Common myeloid progenitor, CD34-positive (primary cell): ENCODE measurements around the gene NPY4R.
"Not testable (repeated sequence)": the region's sequence is repeated elsewhere in the genome, so short reads cannot be mapped to it uniquely, and the experiment has no call there.

Experiments used
- CTCF ChIA-PET: fragments of 350-600 bp; sonication (Branson Sonifier 250); formaldehyde crosslinking; loops from one replicate; lab custom pipeline; 2021; ENCODE audit warnings: antibody characterized with exemption; lab: Charles Lee
- POLR2A ChIA-PET: fragments of 350-600 bp; sonication (Branson Sonifier 250); formaldehyde crosslinking; loops from one replicate; lab custom pipeline; 2021; ENCODE audit warnings: antibody characterized with exemption; lab: Charles Lee
- DNase-seq, 3 donors: peaks; one replicate each; pipeline versions ENCODE4 v3.0.0 to v3.0.0-alpha.2; 2013
- H3K27ac ChIP-seq, 2 experiments: 1 replicate in 1 of 2; 2 replicates in 1 of 2; pipeline ENCODE4 v1.7.0; 2013; ENCODE audit warnings: inconsistent platforms in 2 of 2, low read length in 2 of 2, mild to moderate bottlenecking in 2 of 2, low read depth in 1 of 2, moderate library complexity in 1 of 2; ENCODE audit not compliant: severe bottlenecking in 2 of 2, insufficient read depth in 1 of 2, poor library complexity in 1 of 2
- H3K27me3 ChIP-seq, 5 experiments: replicated peaks in 2 of 5; 1 replicate in 3 of 5; 2 replicates in 2 of 5; pipeline versions ENCODE4 v1.6.1 to v1.7.0; 2013; ENCODE audit warnings: low read length in 4 of 5, mild to moderate bottlenecking in 2 of 5, moderate library complexity in 2 of 5, inconsistent platforms in 1 of 5; ENCODE audit not compliant: insufficient read depth in 5 of 5, control insufficient read depth in 4 of 5
- H3K36me3 ChIP-seq, 4 experiments: 1 replicate in 2 of 4; 2 replicates in 2 of 4; pipeline versions ENCODE4 v1.6.1 to v1.7.0; 2013; ENCODE audit warnings: low read length in 3 of 4, control low read depth in 1 of 4, mild to moderate bottlenecking in 1 of 4; ENCODE audit not compliant: control insufficient read depth in 4 of 4, insufficient read depth in 4 of 4
- H3K4me1 ChIP-seq, 4 experiments: 1 replicate in 3 of 4; 2 replicates in 1 of 4; pipeline versions ENCODE4 v1.6.1 to v1.7.1; 2013; ENCODE audit warnings: low read length in 3 of 4, mild to moderate bottlenecking in 3 of 4, control low read depth in 1 of 4, inconsistent platforms in 1 of 4, moderate library complexity in 1 of 4; ENCODE audit not compliant: control insufficient read depth in 4 of 4, insufficient read depth in 4 of 4; ENCODE audit errors: control extremely low read depth in 1 of 4
- H3K4me3 ChIP-seq, 7 experiments: 1 replicate in 4 of 7; 2 replicates in 3 of 7; pipeline versions ENCODE4 v1.5.1 to v1.7.0; 2013; ENCODE audit warnings: mild to moderate bottlenecking in 7 of 7, low read length in 6 of 7, moderate library complexity in 6 of 7, inconsistent platforms in 2 of 7, low read depth in 2 of 7, control low read depth in 1 of 7; ENCODE audit not compliant: insufficient read depth in 4 of 7, control insufficient read depth in 1 of 7; ENCODE audit errors: extremely low read depth in 1 of 7
- H3K9me3 ChIP-seq, 5 experiments: 1 replicate in 4 of 5; 2 replicates in 1 of 5; pipeline versions ENCODE4 v1.6.1 to v1.7.1; 2013; ENCODE audit warnings: low read length in 4 of 5, mild to moderate bottlenecking in 2 of 5, inconsistent platforms in 1 of 5, low read depth in 1 of 5, moderate library complexity in 1 of 5; ENCODE audit not compliant: control insufficient read depth in 4 of 5, insufficient read depth in 2 of 5; ENCODE audit errors: control extremely low read depth in 1 of 5
- WGBS: methylation state at CpG from one replicate; pipeline ENCODE4 v1.1.5; 2013; ENCODE audit not compliant: insufficient coverage; 5-methylcytosine and 5-hydroxymethylcytosine counted together

The NPY4R gene

DNA sequence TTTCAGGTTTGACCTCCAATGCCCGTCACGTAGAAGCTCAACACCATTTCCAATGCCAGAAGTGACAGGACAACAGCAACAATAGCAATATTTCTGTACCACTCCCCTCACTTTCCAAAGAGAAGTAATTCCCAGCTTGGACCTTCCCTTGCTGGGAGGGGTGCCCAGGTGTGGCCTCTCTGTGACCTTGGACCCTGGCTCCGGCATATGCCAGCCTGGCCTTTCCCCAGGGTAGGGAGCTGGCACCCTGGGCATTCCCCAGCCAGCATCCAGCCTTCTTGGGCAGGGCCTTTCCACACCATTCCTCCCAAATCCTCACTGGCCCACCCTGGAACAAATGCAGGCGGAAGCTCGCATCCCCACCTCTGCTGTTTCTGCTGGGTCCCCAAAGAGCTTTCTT is 53.1 kb downstream of the NPY4R start:
- H3K36me3 ChIP-seq, H3K4me3 ChIP-seq, CTCF ChIA-PET, H3K9me3 ChIP-seq, POLR2A ChIA-PET, DNase-seq, H3K27ac ChIP-seq, H3K27me3 ChIP-seq, H3K4me1 ChIP-seq: not testable (repeated sequence)
- WGBS = no CpG with 5 or more reads among the region's 5 CpGs

DNA sequence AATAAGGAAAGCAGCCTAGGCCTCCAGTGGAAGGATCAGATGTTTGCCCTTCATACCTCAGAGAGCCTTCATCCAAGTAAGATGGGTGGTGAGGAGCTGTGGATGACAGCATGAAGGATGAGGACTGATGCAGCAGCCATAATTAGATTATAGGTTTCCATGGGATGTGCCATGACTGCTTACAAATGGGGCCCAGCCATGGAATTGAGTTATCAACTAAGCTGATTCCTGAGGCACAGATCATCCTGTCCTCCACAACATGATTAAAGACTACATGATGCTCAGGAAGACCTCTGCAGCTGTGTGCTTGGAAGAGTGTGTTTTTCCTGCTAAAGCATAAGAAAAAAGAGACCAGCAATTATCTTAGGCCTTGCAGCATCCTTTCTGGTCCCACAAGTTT is 54.6 kb downstream of the NPY4R start:
- CTCF ChIA-PET, DNase-seq, H3K27me3 ChIP-seq, POLR2A ChIA-PET, H3K4me3 ChIP-seq, H3K27ac ChIP-seq, H3K4me1 ChIP-seq, H3K36me3 ChIP-seq, H3K9me3 ChIP-seq: not testable (repeated sequence)
